Stimulated activated CD8-positive, alpha-beta memory T cell treated with anti-CD3 and anti-CD28 coated beads, Interleukin-7, amount 100 ng/mL, for 24 hours (primary cell): ENCODE data around the gene OLFML2B.

Source experiments
- DNase-seq: peaks from one replicate; pipeline ENCODE4 v3.0.0-alpha.2; 2020; ENCODE audit warnings: low read depth

The OLFML2B gene

DNA sequence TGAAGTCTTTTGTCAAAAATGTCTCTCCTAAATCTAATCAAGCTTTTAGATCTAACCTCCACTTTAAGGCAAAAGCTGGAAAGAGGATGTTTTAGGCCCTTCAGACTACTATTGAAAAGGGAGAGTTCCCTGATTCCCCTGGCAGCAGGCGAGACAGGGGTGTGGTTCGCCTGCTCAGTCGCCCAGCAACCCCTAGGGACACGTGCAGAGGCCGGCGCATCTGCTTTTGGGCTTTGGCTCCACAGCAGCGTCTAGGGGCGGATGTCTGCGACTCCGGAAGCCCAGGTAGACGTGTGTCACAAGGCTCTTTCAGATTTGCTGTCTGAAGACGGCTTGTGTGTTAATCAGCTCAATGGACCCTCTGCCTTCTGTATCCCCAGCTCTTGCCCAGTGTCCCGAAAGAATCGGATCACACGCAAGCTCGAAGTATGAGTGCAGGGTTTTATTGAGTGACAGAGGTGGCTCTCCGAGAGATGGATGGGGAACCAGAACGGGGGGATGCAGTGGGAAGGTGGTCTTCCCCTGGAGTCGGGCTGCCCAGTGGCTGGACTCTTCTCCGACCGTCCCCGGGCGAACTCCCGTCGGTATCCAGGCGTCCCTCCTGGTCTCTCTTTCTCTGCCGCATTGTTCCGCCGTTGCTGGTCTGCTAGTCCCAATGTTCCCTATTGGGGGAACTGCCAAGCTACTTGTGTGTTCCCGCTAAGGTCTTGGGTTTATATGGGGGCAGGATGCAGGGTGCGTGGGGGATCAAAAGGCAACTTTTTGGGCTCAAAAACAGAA, 45.5 kb downstream of the OLFML2B start:
- DNase-seq, result no peak

DNA sequence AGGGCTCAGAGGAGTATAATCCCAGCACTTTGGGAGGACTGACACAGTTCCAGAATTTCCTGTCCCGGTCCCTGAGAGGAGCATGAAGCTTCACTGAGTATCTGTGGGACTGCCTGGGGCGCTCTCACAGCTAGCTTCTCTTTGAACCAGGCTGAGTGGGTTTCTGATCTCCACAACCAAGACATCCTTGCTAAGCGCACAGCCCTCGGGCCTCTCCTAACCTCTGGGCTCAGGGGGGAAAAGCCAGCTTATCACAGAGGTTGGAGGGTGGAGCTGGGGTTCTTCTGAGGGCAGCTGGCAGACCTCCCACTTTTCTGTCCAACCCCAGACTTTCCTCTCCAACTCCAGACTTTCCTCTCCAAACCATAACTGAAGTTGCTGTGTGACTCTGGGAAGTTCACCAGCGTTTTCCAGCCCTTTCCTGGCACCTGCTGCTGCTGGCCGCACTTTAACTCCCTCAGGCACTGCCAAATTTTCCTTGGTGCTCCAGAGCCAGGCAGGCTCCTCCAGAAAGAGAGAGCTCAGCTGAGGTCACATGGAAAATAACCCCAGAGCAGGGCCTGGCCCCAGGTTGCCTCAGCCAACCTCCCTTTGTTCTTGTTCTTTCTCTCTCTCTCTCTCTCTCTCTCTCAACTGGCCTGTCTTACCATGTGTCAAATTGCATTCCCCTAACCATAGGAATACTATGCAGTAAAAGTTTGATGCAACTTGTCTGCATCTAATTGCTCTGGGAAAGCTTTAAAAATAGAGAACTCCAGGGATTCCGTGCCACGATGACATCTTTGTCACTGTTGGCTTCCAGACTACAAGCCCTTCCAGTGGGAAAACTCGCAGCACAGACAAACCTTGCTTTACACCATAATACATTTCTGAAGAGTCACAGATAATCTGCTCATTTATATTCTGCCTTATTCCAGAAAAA, 49.5 kb downstream of the OLFML2B start:
- no peak for DNase-seq

DNA sequence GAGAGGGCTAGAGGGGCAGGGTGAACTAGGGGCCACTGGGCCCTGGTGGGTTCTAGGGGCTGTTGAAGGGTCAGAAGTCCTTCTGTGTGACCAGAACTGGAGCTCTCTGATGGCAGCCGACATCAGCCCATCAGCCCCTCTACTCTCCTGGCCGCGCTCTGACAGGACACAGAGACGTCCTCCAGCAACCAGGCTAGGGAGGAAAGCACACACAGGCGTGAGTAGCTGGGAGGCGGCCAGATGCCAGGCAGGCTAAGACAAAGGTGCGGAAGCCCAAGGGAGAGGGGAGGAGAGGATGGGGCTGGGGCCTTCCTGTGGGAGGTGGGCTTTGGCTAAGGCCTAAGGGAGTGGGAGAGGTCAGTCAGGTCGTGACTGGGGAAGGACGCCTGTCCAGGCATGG, 50.8 kb downstream of the OLFML2B start:
- no peak for DNase-seq

DNA sequence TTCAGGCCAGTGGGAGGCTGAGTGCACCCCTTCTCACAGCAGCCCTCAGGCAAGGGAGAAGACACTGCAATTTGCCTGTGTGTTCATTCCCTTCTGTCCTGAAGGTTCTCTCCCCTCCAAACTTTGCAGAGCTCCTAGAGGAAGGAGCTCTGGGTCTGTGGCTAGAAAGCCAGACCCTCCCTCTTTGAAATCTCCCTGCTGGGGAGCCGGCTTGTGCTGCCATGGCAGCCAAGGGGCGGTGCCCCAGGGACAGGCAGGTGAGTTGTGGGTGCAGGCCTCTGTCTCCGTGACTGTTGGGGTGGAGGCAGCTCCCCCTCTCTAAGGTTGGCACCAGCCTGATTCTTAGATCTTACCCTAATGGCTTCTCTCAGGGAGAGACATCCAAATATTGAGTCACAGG, 53.0 kb downstream of the OLFML2B start:
- no peak for DNase-seq

DNA sequence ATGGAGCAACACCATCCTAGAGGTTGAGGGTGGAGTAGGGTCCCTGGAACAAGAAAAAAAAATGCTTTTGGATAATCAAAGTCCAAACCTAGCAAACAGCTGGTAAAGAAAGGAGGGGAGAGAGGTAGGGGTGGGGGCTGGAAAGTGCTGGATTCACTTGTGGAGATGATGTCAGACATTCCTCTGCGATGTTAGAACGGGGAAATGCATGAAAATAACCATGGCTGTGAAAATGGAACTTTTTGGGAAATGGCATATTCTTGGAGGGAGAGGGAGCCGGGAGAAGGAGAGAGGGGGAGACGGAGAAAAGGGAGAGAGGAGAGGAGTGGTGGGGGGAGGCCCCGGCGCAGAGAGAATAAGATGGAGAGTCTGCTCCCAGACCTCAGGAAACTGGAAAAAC, 53.6 kb downstream of the OLFML2B start:
- no peak for DNase-seq

DNA sequence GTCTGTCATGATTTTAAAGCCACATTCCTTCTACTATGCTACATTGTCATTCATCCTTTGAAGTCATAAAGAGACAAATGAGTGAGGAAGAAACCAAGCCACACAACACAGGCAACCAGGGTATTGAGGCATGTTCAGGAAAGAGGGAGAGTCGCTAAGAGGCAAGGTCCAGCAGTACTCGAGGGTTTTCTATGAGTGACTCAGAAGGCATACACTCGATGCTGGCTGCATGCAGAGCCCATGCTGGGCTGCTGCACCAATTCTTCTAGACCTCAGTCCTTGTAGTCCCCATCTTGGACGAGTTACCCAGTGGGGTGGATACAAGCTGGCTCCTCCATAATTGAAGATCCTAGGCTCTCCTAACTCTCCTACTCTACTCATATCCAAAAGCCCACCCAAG, 57.6 kb downstream of the OLFML2B start:
- DNase-seq, result no peak

DNA sequence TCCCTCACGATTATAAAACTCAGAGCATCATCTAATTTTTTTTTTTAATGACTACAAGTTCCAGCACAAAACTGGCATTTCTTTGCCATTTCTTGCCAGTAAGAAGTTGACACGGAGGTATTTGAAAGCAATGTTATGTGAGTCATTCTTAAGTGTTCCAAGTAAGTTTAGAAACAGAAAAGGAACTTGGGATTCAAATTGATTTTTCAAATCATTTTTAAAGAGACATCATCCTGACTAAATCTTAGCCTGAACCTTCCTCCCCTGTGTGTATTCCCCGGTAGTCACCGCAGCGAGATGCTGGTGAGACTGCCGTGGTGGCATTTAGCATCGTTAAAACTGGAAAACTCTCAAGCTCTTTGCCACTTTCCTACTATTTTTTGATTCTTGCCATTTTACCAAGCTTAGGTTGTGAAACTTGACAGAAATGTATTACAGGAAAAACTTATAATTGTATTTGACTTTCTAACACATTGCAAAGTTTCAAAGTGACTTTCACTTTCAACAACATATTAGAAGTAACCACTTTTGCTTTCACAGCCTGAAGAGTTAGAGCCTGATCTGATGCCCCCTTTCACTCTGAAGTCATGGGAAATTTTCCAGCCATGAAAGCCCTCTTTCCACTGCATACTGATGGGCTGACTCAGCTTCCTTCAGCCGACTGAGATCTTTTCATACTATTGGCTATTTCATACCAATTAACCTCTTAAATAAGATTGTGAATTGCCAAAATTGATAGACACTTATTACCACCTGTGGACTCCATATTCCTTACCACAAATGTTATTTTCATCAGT, 61.4 kb downstream of the OLFML2B start:
- DNase-seq, result no peak

DNA sequence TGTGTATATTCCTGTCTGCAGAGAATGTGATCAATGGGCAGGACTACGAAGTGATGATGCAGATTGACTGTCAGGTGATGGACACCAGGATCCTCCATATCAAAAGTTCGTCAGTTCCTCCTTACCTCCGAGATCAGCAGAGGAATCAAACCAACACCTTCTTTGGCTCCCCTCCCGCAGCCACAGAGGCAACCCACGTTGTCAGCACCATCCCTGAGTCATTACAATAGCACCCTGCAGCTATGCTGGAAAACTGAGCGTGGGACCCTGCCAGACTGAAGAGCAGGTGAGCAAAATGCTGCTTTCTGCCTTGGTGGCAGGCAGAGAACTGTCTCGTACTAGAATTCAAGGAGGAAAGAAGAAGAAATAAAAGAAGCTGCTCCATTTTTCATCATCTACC, 65.2 kb downstream of the OLFML2B start:
- no peak for DNase-seq

DNA sequence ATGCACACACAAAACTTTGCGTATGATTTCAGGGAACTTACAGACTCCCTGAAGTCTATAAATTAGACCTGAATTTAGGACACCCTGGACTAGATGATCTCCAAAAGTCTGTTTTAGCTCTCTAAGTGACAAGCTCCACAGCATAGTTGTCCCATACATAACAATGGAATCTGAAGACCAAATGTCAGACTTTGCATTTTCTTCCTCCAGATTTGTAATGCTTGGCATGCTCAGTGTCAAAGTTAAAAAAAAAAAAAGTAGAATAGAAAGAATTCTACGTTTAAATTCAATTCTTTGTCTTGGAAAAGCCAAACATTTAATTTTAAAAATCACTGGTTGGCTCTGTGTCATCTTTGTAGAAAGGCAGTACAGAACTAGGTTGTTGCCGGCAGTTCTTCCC, 66.7 kb downstream of the OLFML2B start:
- DNase-seq, result no peak

DNA sequence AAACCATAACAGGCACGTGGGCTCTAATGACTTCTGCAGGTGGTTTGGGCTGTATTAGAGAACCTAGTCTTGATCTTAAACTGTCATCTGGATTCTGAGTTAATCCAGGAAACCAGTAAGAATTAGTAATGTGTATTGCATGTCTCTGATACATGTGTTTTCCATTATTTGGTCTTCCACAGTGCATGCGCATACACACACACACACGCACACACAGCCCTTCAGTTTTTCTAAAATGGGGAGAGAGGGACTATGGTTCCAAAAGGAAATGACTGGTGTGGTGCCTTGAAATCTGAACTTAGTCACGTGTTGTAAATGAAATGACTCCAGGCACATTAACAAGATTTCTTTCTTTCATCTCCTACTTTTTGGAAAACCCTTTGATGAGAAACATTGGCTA, 67.6 kb downstream of the OLFML2B start:
- DNase-seq, result no peak

DNA sequence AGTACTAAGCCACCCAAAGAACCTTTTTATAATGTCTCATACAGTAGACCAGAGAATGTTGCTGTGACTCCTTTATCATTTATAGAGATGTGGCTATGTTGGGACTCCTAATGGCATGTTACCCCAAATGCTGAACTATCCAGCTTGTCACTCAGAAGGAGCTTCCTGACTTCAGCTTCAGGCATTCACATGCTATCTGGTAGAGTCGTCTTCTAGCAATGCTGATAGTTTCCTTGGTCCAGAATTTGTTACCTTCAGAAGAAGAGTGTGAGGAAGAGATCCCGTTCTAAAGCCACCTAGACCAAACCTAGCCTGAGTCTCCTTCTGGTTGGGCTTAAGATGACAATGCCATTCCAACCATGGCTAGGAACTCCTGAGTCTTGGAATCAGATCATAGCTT, 68.1 kb downstream of the OLFML2B start:
- no peak for DNase-seq

DNA sequence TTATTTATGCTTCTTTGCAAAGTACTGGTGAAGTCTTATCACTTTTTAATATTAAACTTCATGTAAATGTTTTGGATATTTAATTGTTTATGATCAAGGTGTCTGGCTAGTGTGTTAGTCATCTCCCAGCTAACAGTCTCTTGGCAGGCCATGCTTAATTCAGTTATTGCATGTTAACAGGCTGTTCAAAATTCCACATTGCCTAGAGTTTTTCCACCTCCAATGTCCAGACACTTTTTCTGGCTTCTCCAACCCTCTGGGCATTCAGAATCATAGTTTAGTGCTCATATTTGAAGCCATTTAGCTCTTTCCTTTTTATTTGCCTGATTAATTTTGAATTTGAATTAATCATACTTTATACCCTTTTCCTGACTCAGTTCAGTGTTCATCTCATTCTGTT, 69.2 kb downstream of the OLFML2B start:
- DNase-seq, result no peak

DNA sequence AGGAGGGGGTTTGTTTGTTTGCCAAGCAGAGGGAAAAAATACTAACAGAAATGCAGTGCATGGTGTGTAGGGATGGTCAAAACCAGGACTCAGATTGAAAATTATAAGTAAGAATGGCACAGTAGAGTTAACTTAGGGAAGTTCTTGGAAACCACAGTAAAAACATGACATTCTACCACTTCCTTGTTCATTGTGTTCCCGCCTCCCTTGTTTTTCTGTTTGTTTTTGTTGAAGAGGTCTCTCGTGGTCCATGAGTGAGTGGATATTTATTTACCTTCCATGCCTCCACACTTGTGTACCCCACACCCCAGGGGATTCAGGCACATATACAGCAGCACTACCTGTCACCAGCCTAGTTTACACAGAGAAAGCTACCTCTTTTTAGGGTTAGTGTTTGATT, 69.6 kb downstream of the OLFML2B start:
- no peak for DNase-seq

DNA sequence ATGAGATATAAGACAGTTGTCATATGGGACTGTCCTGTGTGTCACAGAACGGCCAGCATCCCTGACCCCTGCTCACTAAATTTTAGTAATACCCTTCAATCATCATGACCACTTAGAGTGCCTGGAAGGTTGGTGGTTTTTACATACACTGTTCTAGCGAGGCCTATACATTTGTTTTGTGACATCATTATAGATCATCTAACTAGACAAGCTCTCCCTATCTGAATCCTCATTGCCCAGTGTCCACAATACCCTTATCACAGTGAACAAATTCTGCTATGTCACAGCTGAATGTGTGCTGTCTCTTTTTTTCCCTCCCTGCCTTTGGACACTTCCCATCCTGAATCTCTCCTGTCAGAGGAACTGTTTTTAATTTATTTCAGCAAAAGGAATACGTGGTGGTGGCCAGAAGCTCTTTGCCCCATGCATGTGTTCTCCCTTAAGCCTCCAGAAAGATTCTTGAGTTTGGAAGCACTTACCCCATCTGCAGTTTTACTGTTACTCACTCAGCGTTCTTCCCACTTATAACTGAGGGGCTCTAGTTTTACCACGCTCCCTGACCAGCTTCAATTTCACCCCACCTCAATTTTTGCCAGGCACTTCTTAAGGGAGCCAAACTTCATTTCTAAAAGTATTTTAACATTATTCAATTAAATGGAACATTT, 70.3 kb downstream of the OLFML2B start:
- no peak for DNase-seq

DNA sequence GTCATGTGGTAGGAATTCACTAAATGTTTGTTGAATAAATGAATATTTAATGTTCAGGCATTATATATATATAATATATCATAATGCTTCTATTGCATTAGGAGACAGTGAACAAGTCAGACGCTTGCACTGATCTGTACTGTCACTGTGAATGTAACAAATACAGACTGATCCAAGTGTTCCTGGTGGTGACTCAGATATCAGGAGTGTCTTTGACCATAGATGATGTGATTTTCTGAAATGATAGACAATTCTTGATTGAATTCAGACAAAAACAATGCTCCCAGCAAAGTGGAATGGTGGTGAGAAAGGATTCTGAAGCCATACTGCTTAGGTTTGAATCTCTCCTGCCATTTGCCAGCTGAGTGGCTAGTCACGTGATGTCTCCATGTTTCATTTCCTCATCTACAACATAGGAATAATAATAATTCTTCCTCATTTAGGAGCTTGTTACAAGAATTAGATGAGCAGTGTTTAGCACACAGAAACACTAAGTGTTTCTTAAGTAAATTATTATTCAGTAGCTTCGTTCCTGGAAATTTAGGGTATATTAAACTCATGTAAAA, 71.0 kb downstream of the OLFML2B start:
- no peak for DNase-seq

DNA sequence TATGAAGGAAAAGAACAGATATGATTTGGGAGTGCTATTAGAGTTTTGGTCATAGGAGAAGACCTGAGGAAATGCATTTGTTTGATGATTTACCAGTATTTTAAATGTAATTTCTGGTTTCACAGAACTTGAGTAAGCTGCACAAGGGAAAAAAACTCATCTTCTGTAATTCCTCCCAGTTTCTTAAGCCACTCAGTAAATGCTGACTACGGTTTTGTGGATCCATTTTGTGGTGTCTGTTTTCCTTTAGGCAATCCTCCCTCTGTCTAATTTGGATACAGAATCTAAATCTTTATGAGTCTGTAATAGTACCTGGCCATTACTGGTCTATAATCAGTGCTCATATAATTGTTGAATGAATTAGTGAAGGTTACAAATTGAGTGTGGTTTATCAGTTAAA, 72.0 kb downstream of the OLFML2B start:
- no peak for DNase-seq

DNA sequence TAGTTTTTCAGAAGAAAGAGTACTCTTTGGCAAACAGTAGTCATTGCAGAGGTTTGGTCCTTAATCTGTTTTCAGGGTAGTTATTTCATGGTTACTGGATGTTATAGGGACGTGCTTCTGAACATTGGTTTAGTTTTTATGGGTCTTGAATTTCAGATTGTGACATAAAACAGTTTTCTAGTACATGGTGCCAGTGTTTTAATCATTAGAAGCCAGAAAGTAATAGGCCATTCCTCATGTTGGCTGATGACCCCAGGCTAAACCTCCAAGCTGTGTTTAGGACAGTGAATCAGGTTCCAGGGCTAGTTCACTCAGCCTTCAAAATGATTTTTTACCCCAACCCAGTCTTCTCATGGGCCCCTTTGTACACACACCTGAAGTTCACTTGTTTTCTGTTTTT, 73.3 kb downstream of the OLFML2B start:
- no peak for DNase-seq

DNA sequence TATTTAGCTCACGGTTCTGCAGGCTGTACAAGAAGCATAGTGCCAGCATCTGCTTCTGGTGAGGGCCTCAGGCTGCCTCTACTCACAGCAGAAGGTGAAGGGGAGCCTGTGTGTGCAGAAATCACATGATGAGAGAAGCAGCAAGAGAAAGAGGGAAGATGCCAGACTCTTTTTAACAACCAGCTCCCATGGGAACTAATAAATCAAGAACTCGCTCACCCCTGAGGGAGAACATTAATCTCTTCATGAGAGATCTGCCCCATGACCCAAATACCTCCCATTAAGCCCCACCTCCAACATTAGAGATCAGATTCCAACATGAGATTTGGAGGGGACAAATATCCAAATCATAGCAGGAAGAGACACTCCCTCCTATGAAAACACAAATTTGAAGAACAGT, 74.1 kb downstream of the OLFML2B start:
- DNase-seq, result no peak

DNA sequence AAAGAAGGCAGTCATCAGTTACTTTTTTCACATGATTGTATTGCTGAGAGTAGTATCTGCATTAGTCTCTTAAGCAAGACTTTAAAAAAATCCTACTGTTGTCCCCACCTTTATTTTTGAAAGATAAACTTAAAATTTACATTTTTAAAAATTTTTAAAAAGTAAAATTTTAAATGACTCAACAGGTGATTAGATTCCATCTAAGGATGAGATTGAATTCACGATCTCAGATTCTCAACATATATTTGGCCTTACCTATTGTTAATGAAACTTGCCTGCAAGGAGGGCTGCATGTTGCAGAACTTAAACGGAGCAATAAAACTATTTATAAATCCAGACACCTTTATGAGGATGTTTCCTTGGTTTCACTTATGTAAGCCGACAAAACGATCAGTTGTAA, 75.2 kb downstream of the OLFML2B start:
- DNase-seq, result no peak

DNA sequence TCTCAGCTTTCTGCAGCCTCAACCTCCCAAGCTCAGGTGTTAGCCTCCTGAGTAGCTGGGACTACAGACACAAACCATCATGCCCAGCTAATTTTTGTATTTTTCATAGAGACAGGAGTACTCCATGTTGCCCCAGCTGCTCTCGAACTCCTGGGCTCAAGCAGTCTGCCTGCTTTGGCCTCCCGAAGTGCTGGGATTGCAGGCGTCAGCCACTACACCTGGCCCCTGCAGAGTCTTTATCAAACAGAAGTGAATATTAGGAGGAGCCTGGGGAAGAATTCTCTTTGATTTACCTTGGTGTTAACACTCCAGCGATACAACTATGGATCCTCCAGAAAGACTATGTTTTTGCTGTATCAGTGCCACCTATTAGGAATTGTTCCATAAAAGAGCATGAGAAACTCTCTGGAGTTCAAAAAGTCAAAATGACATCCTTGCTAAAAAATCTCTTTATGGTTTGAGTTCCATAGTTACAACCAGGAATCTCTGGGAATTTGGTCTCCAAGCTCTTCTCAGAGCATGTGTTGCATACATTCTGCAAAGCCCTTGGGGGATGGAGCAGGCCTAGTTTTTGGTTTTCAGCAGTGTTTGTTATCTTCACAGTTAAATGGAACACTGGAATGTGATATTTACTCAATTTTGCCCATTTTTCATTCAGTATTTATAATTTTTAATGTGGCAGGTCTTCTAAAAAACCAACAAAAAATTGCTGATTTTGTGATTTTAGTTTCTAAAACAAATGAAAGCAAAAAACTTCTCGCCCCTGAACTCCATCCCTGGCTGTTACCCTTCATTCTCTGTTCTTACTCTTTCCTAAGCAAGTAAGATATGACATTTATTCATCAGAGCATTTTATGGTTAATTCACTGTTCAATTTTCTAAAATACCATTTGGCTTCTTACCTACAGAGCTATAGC, 77.3 kb downstream of the OLFML2B start:
- no peak for DNase-seq
